OCI-LY1 (cell line): ENCODE measurements around the gene PABPC1L.

Source experiments
- H2AFZ ChIP-seq: fragments of 200-600 bp; sonication (generic), shearing (Covaris generic); 2 replicates; pipeline ENCODE4 v1.6.0; 2014; ENCODE audit warnings: antibody characterized with exemption, mild to moderate bottlenecking, low read length
- H3F3A ChIP-seq: fragments of 200-600 bp; sonication (generic), shearing (Covaris generic); 2 replicates; pipeline ENCODE4 v1.6.0; 2014; ENCODE audit warnings: mild to moderate bottlenecking, antibody characterized with exemption, low read length, moderate library complexity; ENCODE audit not compliant: insufficient read depth
- H3K27ac ChIP-seq: fragments of 200-600 bp; sonication (generic); 2 replicates; pipeline ENCODE4 v1.5.1; 2014; ENCODE audit warnings: low read length, mixed run types, mild to moderate bottlenecking, low read depth; ENCODE audit not compliant: poor library complexity, severe bottlenecking
- H3K27me3 ChIP-seq: fragments of 200-600 bp; sonication (generic); 2 replicates; pipeline ENCODE4 v1.6.0; 2014; ENCODE audit warnings: antibody characterized with exemption, mild to moderate bottlenecking, low read length, moderate library complexity; ENCODE audit not compliant: insufficient read depth
- H3K36me3 ChIP-seq: fragments of 200-600 bp; sonication (generic); 2 replicates; pipeline ENCODE4 v1.6.1; 2014; ENCODE audit warnings: mild to moderate bottlenecking, antibody characterized with exemption, low read length, moderate library complexity, mixed read lengths; ENCODE audit not compliant: insufficient read depth
- H3K4me1 ChIP-seq: fragments of 200-600 bp; sonication (generic); 2 replicates; pipeline ENCODE4 v1.5.1; 2014; ENCODE audit warnings: mild to moderate bottlenecking, low read length, moderate library complexity; ENCODE audit not compliant: insufficient read depth, severe bottlenecking
- H3K4me2 ChIP-seq: fragments of 200-600 bp; sonication (generic), shearing (Covaris generic); 2 replicates; pipeline ENCODE4 v1.6.1; 2014; ENCODE audit warnings: low read length
- H3K4me3 ChIP-seq: fragments of 200-600 bp; sonication (generic); 2 replicates; pipeline ENCODE4 v1.5.1; 2014; ENCODE audit warnings: low read length, low read depth, mild to moderate bottlenecking, mixed read lengths; ENCODE audit not compliant: poor library complexity, severe bottlenecking
- H3K79me2 ChIP-seq: fragments of 200-600 bp; shearing (Covaris generic); 2 replicates; pipeline ENCODE4 v1.6.1; 2016; ENCODE audit warnings: mixed run types, low read length, mixed read lengths; ENCODE audit not compliant: insufficient read depth
- H3K9ac ChIP-seq: fragments of 200-600 bp; sonication (generic), shearing (Covaris generic); 2 replicates; pipeline ENCODE4 v1.6.1; 2014; ENCODE audit warnings: mild to moderate bottlenecking, low read length, mixed read lengths
- H3K9me2 ChIP-seq: fragments of 200-600 bp; sonication (generic), shearing (Covaris generic); 2 replicates; pipeline ENCODE4 v1.6.1; 2014; ENCODE audit warnings: low read depth, mild to moderate bottlenecking, low read length, mixed read lengths
- H3K9me3 ChIP-seq: fragments of 200-600 bp; shearing (Covaris generic); 2 replicates; pipeline ENCODE4 v1.6.1; 2014; ENCODE audit warnings: low read length, mixed read lengths
- H4K20me1 ChIP-seq: fragments of 200-600 bp; sonication (generic), shearing (Covaris generic); 2 replicates; pipeline ENCODE4 v1.6.0; 2016; ENCODE audit warnings: mild to moderate bottlenecking, low read length; ENCODE audit not compliant: insufficient read depth
- EZH2 ChIP-seq: fragments of 200-600 bp; sonication (generic), shearing (Covaris generic); IDR thresholded peaks from 2 replicates; pipeline ENCODE4 v1.8.0; 2017; ENCODE audit warnings: borderline replicate concordance, mixed run types, mild to moderate bottlenecking, antibody characterized with exemption, low read length, moderate library complexity, mixed read lengths
- TF ChIP-seq, protein P1 (sequence below): fragments of 200-600 bp; sonication (generic), shearing (Covaris generic); IDR thresholded peaks from 2 replicates; pipeline ENCODE4 v1.5.1; 2017; ENCODE audit warnings: mild to moderate bottlenecking, antibody characterized with exemption, low read length, moderate library complexity, mixed read lengths

PABPC1L gene

DNA sequence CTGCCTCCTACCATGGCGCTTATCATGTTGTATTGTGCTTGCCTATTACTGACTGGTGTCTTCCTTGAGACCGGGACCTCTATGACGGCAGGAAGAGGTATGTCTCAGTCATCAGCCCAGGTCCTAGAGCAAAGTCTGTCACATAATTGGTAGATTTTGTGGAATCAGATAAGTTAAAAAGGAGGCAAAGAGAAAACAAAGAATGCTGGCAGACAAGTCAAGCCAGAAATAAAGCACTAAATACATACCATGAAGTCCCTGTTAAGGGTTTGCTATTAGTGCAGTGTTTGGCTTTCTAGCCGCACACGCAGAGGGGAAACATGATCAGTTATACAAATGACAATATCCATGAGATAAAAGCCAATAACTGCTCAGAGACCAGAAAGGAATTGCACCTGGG, 44.4 kb downstream of the PABPC1L start:
- Histone ChIP-seq H3K9ac (no peak overlapping the region), H3K4me3 (no peak overlapping the region), H3K27me3 (no peaks in the 10 kb centered on the region), H3K36me3 (peaks cover 88% of the 10 kb centered on the region), H3K4me2 (no peak overlapping the region), H2AFZ (no peak overlapping the region), H3F3A (no peaks in the 10 kb centered on the region), H3K9me3 (no peaks in the 10 kb centered on the region), H3K4me1 (peaks cover 21% of the 10 kb centered on the region), H3K27ac (no peak overlapping the region), H3K79me2 (peaks cover 19% of the 10 kb centered on the region), H4K20me1 (no peaks in the 10 kb centered on the region), H3K9me2 (no peaks in the 10 kb centered on the region)
- TF ChIP-seq EZH2, result no peak
- TF ChIP-seq, protein P1, sequence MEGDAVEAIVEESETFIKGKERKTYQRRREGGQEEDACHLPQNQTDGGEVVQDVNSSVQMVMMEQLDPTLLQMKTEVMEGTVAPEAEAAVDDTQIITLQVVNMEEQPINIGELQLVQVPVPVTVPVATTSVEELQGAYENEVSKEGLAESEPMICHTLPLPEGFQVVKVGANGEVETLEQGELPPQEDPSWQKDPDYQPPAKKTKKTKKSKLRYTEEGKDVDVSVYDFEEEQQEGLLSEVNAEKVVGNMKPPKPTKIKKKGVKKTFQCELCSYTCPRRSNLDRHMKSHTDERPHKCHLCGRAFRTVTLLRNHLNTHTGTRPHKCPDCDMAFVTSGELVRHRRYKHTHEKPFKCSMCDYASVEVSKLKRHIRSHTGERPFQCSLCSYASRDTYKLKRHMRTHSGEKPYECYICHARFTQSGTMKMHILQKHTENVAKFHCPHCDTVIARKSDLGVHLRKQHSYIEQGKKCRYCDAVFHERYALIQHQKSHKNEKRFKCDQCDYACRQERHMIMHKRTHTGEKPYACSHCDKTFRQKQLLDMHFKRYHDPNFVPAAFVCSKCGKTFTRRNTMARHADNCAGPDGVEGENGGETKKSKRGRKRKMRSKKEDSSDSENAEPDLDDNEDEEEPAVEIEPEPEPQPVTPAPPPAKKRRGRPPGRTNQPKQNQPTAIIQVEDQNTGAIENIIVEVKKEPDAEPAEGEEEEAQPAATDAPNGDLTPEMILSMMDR, result no peak

DNA sequence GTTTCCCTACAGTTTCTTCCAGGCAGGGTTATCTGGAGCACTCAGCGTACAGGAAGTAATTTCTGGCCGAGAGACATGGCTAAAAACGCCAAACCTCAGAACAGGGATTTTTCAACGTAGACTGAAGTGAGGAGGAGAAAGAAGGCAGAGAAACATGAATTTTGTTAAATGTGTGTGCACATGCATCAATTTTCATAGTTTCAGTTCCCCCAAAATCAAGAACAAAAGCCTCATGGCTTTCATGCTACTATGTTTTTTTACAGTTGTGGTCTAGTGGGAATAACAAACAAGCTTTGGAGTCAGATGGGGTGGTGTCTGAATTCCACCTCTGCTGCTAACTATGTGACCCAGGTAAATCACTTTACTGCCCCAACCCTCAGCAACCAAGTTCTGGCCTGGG, 45.4 kb downstream of the PABPC1L start:
- Histone ChIP-seq H3K4me2 (no peak overlapping the region), H2AFZ (no peak overlapping the region), H3K9me2 (no peaks in the 10 kb centered on the region), H3K9ac (no peak overlapping the region), H3F3A (no peaks in the 10 kb centered on the region), H3K4me1 (peaks cover 24% of the 10 kb centered on the region), H3K27ac (peak overlapping the region; percentile 50), H3K79me2 (peaks cover 26% of the 10 kb centered on the region), H3K4me3 (no peak overlapping the region), H3K36me3 (peaks cover 78% of the 10 kb centered on the region), H3K9me3 (no peaks in the 10 kb centered on the region), H4K20me1 (no peaks in the 10 kb centered on the region), H3K27me3 (no peaks in the 10 kb centered on the region)
- TF ChIP-seq EZH2, result no peak

DNA sequence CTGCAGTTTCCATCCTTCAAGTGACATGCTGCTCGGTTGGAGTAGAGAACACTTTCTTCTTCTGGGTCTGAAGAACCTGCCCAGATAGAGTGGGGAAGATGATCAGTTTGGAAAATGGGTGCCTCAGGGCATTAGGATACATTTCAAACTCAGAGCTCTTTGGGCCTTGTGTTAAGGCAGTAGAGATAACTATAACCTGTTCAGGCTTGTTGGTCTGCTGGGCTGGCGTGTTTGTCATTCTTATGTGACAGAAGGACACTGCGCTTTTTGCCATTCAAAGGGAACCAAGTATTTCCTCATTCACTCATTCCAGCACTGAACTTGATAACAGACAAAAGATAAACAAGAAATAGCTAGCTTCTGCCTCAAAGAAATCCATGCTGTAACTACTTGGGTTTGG, 46.5 kb downstream of the PABPC1L start:
- peaks cover 67% of the 10 kb centered on the region for H3K36me3 ChIP-seq
- no peaks in the 10 kb centered on the region for H3F3A ChIP-seq
- H3K4me1 ChIP-seq, result peaks cover 34% of the 10 kb centered on the region
- H3K27ac ChIP-seq, result no peak overlapping the region
- H3K9me2 ChIP-seq, result no peaks in the 10 kb centered on the region
- no peaks in the 10 kb centered on the region for H3K27me3 ChIP-seq
- no peaks in the 10 kb centered on the region for H4K20me1 ChIP-seq
- H3K9me3 ChIP-seq, result no peaks in the 10 kb centered on the region
- H3K4me3 ChIP-seq, result no peak overlapping the region
- H2AFZ ChIP-seq, result no peak overlapping the region
- no peak overlapping the region for H3K4me2 ChIP-seq
- H3K9ac ChIP-seq, result no peak overlapping the region
- peaks cover 26% of the 10 kb centered on the region for H3K79me2 ChIP-seq
- no peak for TF ChIP-seq EZH2
- TF ChIP-seq, protein P1, result no peak

DNA sequence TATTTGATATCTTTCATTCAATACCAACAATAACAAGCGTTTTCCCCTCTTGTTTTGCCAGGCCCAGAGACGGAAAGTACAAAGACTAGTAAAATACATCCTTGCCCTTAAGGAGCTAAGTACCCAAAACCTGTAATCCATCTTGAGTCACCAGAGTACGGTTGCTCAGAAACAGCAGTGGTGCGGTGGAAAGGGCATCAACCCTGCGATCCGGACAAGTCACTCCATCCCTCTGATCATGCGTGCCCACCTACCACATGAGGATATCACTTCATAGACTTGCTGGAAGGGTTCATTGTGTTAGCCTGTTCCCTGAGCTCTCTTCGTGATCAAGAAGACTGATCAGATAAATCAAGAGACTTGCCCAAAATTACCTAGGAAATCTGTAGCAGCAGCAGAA, 48.4 kb downstream of the PABPC1L start:
- no peaks in the 10 kb centered on the region for H3K9me3 ChIP-seq
- peaks cover 26% of the 10 kb centered on the region for H3K79me2 ChIP-seq
- peak overlapping the region; percentile 82 for H3K9ac ChIP-seq
- H4K20me1 ChIP-seq, result no peaks in the 10 kb centered on the region
- peak overlapping the region; percentile 87 for H3K4me3 ChIP-seq
- H3K36me3 ChIP-seq, result peaks cover 48% of the 10 kb centered on the region
- H3F3A ChIP-seq, result no peaks in the 10 kb centered on the region
- H3K27me3 ChIP-seq, result no peaks in the 10 kb centered on the region
- peak overlapping the region; percentile 56 for H3K27ac ChIP-seq
- H2AFZ ChIP-seq, result no peak overlapping the region
- H3K9me2 ChIP-seq, result no peaks in the 10 kb centered on the region
- H3K4me1 ChIP-seq, result peaks cover 37% of the 10 kb centered on the region
- TF ChIP-seq, protein P1, result no peak
- no peak for TF ChIP-seq EZH2
- peak overlapping the region; percentile 94 for H3K4me2 ChIP-seq
